ENCODE data around the gene PTPRM. TPM values are rescaled to one million over a fixed set of nuclear protein-coding genes. Genes with fewer than 3 reads are reported as not detected.

Gene PTPRM
- total RNA-seq, 1 experiment from 2014 or later = 6.2 TPM

DNA sequence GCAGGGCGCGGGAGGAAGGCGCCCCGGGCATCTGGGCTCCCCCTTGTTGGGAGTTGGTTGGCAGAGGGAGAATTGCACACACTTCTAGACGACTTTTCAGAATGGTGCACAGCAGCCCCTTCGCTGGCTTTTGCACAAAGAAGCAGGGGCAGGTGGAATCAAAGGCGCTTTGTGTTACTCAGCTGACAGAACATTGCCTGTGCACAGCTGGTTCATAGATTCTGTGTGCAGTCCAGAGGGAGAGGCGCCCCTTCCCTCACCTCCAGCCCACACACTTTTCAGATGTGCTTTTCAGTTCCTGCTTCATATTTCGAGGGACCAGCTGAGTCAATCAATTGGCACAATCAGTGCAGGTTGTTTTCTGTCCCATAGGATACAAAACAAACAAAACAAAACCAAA, 693.7 kb downstream of the PTPRM start:
- peak overlapping the region in 1 of 3 experiments; percentile 30; a peak in 2 of 7 replicates for H3K27ac Mint-ChIP-seq
- TF ChIP-seq, protein P1, sequence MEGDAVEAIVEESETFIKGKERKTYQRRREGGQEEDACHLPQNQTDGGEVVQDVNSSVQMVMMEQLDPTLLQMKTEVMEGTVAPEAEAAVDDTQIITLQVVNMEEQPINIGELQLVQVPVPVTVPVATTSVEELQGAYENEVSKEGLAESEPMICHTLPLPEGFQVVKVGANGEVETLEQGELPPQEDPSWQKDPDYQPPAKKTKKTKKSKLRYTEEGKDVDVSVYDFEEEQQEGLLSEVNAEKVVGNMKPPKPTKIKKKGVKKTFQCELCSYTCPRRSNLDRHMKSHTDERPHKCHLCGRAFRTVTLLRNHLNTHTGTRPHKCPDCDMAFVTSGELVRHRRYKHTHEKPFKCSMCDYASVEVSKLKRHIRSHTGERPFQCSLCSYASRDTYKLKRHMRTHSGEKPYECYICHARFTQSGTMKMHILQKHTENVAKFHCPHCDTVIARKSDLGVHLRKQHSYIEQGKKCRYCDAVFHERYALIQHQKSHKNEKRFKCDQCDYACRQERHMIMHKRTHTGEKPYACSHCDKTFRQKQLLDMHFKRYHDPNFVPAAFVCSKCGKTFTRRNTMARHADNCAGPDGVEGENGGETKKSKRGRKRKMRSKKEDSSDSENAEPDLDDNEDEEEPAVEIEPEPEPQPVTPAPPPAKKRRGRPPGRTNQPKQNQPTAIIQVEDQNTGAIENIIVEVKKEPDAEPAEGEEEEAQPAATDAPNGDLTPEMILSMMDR (conservative IDR thresholded peaks at IDR 0.05) = no peak
- no peak overlapping the region for H4K5ac ChIP-seq (ENCODE audit: insufficient read length, low read depth, low read length)

More for the DNA sequence above, 693.7 kb downstream of the PTPRM start:
- H3K9me3 Mint-ChIP-seq = no peaks in the 10 kb centered on the region
- H3K9ac ChIP-seq (ENCODE audit: extremely low read depth, insufficient read length, low read length) = no peak overlapping the region
- no peak overlapping the region for H3K14ac ChIP-seq (ENCODE audit: insufficient read depth, low read length)
- no peak overlapping the region for H3K4me3 Mint-ChIP-seq
- no peak overlapping the region for H4K91ac ChIP-seq (ENCODE audit: insufficient read length, low read depth, low read length)
- no peak overlapping the region for H3K4ac ChIP-seq (ENCODE audit: low read depth, low read length)
- no peak overlapping the region for H3K56ac ChIP-seq (ENCODE audit: insufficient read length, low read depth, low read length)
- H3K23me2 ChIP-seq (ENCODE audit: insufficient read length, low read depth, low read length, poor library complexity, severe bottlenecking) = no peaks in the 10 kb centered on the region
- no peak overlapping the region for H3K18ac ChIP-seq (ENCODE audit: insufficient read length, low read depth, low read length)
- H3K36me3 Mint-ChIP-seq (ENCODE audit: insufficient read depth in 1 of 3, low read depth in 3 of 3) = no peaks in the 10 kb centered on the region
- H3K9me3 ChIP-seq (ENCODE audit: control insufficient read depth, low read depth, low read length) = no peaks in the 10 kb centered on the region
- no peak overlapping the region for H2BK12ac ChIP-seq (ENCODE audit: insufficient read length, low read depth, low read length)
- no peak overlapping the region for H3K27ac ChIP-seq (ENCODE audit: insufficient read length, low read depth, low read length)
- H2BK15ac ChIP-seq (ENCODE audit: low read depth, low read length) = no peak overlapping the region
- no peaks in the 10 kb centered on the region for H3K27me3 ChIP-seq (ENCODE audit: insufficient read depth, low read length)
- H2BK5ac ChIP-seq (ENCODE audit: insufficient read length, low read length) = no peak overlapping the region
- H3K23ac ChIP-seq (ENCODE audit: insufficient read length, low read depth, low read length) = no peak overlapping the region
- H3K4me1 Mint-ChIP-seq = peaks cover 29 to 35% of the 10 kb centered on the region in 2 experiments
- no peak overlapping the region for H2BK20ac ChIP-seq (ENCODE audit: low read depth, low read length, poor library complexity, severe bottlenecking)
- H3K27me3 Mint-ChIP-seq (ENCODE audit: low read depth) = no peaks in the 10 kb centered on the region
- H3K4me1 ChIP-seq (ENCODE audit: insufficient read depth, low read length) = no peaks in the 10 kb centered on the region
- WGBS (ENCODE audit: extremely low coverage, insufficient read length, low lambda C conversion rate) = no CpG with 5 or more reads among the region's 9 CpGs
- DNase-seq = no peak
- H3K79me1 ChIP-seq (ENCODE audit: insufficient read depth, low read depth, low read length, poor library complexity, severe bottlenecking) = no peaks in the 10 kb centered on the region
- H4K8ac ChIP-seq (replicated peaks; ENCODE audit: insufficient read length, low read depth, low read length) = no peak overlapping the region
- H2BK120ac ChIP-seq (ENCODE audit: low read depth, low read length, poor library complexity, severe bottlenecking) = no peak overlapping the region
- no peaks in the 10 kb centered on the region for H4K20me1 ChIP-seq (ENCODE audit: control insufficient read depth, insufficient read depth, insufficient read length)
- H3K4me2 ChIP-seq (ENCODE audit: insufficient read depth, insufficient read length, low read length) = no peak overlapping the region
- no peak overlapping the region for H3T11ph ChIP-seq (ENCODE audit: low read length)
- no peak overlapping the region for H2AFZ ChIP-seq (ENCODE audit: low read length)
- H3K79me2 ChIP-seq (ENCODE audit: insufficient read depth, low read length) = no peaks in the 10 kb centered on the region
- no peak overlapping the region for H2AK5ac ChIP-seq (ENCODE audit: insufficient read length, low read length)
